Activated CD4-positive, alpha-beta memory T cell treated with anti-CD3 and anti-CD28 coated beads, Interleukin-2, amount 10 ng/mL, durations not matched to agents 7 days and 5 days (primary cell): Measurements from ENCODE around the gene MC1R. TPM values are rescaled to one million over a fixed set of nuclear protein-coding genes. Genes with fewer than 3 reads are reported as not detected.
"Not testable (repeated sequence)": the region's sequence is repeated elsewhere in the genome, so short reads cannot be mapped to it uniquely, and the experiment has no call there.

Source experiments
- CTCF ChIA-PET: fragments of 350-600 bp; sonication (Branson Sonifier 250); formaldehyde crosslinking; loops from one replicate; lab custom pipeline; 2021; ENCODE audit warnings: antibody characterized with exemption, inconsistent platforms; lab: Charles Lee
- POLR2A ChIA-PET: fragments of 350-600 bp; sonication (Branson Sonifier 250); formaldehyde crosslinking; loops from one replicate; lab custom pipeline; 2021; ENCODE audit warnings: antibody characterized with exemption; lab: Charles Lee
- DNase-seq: peaks from one replicate; pipeline ENCODE4 v3.0.0-alpha.2; 2020
- H3K27ac Mint-ChIP-seq: one replicate; pipeline ENCODE4 v1.8.0; 2021; ENCODE audit warnings: mild to moderate bottlenecking, mixed read lengths
- H3K27me3 Mint-ChIP-seq: one replicate; pipeline ENCODE4 v1.8.0; 2021; ENCODE audit warnings: mixed read lengths
- H3K36me3 Mint-ChIP-seq: one replicate; pipeline ENCODE4 v1.8.0; 2021; ENCODE audit warnings: low read depth, mixed read lengths
- H3K4me1 Mint-ChIP-seq: one replicate; pipeline ENCODE4 v1.8.0; 2021; ENCODE audit warnings: mixed read lengths
- H3K4me3 Mint-ChIP-seq: one replicate; pipeline ENCODE4 v1.8.0; 2021; ENCODE audit warnings: mild to moderate bottlenecking, mixed read lengths
- H3K9me3 Mint-ChIP-seq: one replicate; pipeline ENCODE4 v1.8.0; 2021; ENCODE audit warnings: mixed read lengths
- total RNA-seq, 2 experiments: library from RNA; stranded (reverse); gene quantifications; one replicate each; pipeline ENCODE4 v1.2.3, GENCODE V29; 2021

MC1R gene
- 1 to 10 TPM; 3.6 to 4.1 TPM for total RNA-seq

- peaks cover 52% of the 10 kb centered on the region for H3K4me1 Mint-ChIP-seq
- no peaks in the 10 kb centered on the region for H3K9me3 Mint-ChIP-seq
- peaks cover 2% of the 10 kb centered on the region for H3K36me3 Mint-ChIP-seq
- peak within 1 kb of the TSS; percentile 66 for H3K4me3 Mint-ChIP-seq
- peaks cover 29% of the 10 kb centered on the region for H3K27me3 Mint-ChIP-seq
- DNase-seq = no peak
- peak within 1 kb of the TSS; percentile 71 for H3K27ac Mint-ChIP-seq
- ChIA-PET POLR2A (interaction anchor here (1.0 to 3.4 kb wide), 2 partner anchors 8 to 45 kb away, joined by 6 to 21 read pairs; partner anchors contain the start of gene TCF25), CTCF (interaction anchor here (1.0 kb wide), 1 partner anchor 8 kb away, joined by 5 read pairs; no protein-coding TSS in a partner anchor)
Observed at GRCh38 chr16:89918453-89919347, at the start of gene MC1R. Gene MC1R, plus strand, starts transcription at chr16:89918862. Its CDS starts 397 bp downstream, at chr16:89919259.

GRCh38 chr16:89869911-89870310 lies 48.8 kb upstream of the MC1R start:
- ChIA-PET POLR2A (no interaction called here), CTCF (interaction anchor here (0.6 to 5.2 kb wide), 2 partner anchors 10 to 82 kb away, joined by 3 to 38 read pairs; no protein-coding TSS in a partner anchor)
- H3K4me1 Mint-ChIP-seq = peaks cover 18% of the 10 kb centered on the region
- H3K4me3 Mint-ChIP-seq = no peak overlapping the region
- no peak for DNase-seq
- H3K27ac Mint-ChIP-seq = no peak overlapping the region
- H3K27me3 Mint-ChIP-seq = no peaks in the 10 kb centered on the region
- H3K9me3 Mint-ChIP-seq = peaks cover 14% of the 10 kb centered on the region
- H3K36me3 Mint-ChIP-seq = peaks cover 24% of the 10 kb centered on the region

DNA sequence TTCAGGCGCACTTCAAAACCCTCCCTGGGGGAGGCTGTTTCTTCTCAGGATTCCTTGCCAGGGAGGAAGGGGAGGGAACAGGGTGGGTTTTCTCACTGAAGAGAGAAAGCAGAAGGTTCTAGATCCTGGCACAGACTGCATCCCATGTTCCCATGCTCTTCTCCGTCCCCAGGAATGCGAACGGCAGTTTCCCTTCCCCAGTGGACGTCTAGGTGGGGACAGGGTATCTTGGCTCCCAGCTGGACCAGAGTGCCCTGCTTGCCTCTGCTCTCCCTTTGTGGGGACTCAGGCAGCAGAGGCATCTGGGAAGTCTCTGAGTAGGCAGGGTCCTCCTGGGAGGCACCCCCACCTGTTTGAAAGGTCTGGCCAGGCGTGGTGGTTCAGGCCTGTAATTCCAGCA lies 48.2 kb upstream of the MC1R start:
- Mint-ChIP-seq H3K36me3 (peaks cover 26% of the 10 kb centered on the region), H3K9me3 (peaks cover 15% of the 10 kb centered on the region), H3K27me3 (no peaks in the 10 kb centered on the region), H3K4me3 (no peak overlapping the region), H3K27ac (no peak overlapping the region), H3K4me1 (peaks cover 17% of the 10 kb centered on the region)
- ChIA-PET CTCF (interaction anchor here (0.6 to 5.2 kb wide), 2 partner anchors 10 to 83 kb away, joined by 3 to 38 read pairs; no protein-coding TSS in a partner anchor), POLR2A (no interaction called here)
- DNase-seq = no peak

DNA sequence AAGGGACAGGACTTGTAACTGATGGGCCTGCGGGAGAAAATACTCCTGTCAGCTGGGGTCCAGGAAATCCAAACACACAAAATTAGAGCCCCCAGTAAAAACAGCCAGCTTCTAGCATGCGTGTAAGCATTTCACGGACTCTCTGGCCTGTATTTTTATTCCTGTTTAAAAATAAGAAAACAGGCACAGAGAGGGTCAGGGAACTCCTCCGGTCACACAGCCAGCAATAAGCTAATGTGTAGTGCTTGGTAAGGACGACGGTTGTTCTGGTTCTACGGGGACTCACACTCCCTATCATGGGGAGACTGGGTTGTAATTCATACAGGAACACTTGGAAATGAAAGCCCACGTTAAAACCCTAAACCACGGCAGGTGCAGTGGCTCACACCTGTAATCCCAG lies 46.8 kb upstream of the MC1R start:
- CTCF ChIA-PET = interaction anchor here (2.4 to 5.2 kb wide), 2 partner anchors 8 to 12 kb away, joined by 19 to 38 read pairs; no protein-coding TSS in a partner anchor
- no peak overlapping the region for H3K27ac Mint-ChIP-seq
- H3K9me3 Mint-ChIP-seq = peaks cover 15% of the 10 kb centered on the region

GRCh38 chr16:89873109-89873971 lies 45.3 kb upstream of the MC1R start, which contains the start of gene TCF25:
Gene TCF25, plus strand, starts transcription at chr16:89873592. Its CDS starts 76 bp downstream, at chr16:89873668.
- Mint-ChIP-seq H3K4me3 (peak within 1 kb of the TSS; percentile 85), H3K4me1 (peaks cover 17% of the 10 kb centered on the region), H3K27me3 (no peaks in the 10 kb centered on the region), H3K9me3 (peaks cover 8% of the 10 kb centered on the region), H3K27ac (peak within 1 kb of the TSS; percentile 98), H3K36me3 (peaks cover 35% of the 10 kb centered on the region)
- CTCF ChIA-PET = interaction anchor here (0.6 to 5.2 kb wide), 11 partner anchors 9 to 657 kb away, joined by 3 to 38 read pairs (median 4); partner anchors contain the start of genes SPATA2L and TUBB3
- DNase-seq = peak; percentile 86
- POLR2A ChIA-PET = interaction anchor here (0.6 to 3.1 kb wide), 40 partner anchors 9 to 1061 kb away, joined by 3 to 117 read pairs (median 4); partner anchors contain the start of genes CDK10, FANCA, MC1R and SPATA2L

More for the DNA sequence above, 46.8 kb upstream of the MC1R start:
- POLR2A ChIA-PET = interaction anchor here (1.2 to 3.1 kb wide), 9 partner anchors 10 to 152 kb away, joined by 3 to 117 read pairs (median 14); partner anchors contain the start of genes FANCA and MC1R
- no peak overlapping the region for H3K4me3 Mint-ChIP-seq
- no peak for DNase-seq
- H3K4me1 Mint-ChIP-seq = peaks cover 17% of the 10 kb centered on the region
- peaks cover 32% of the 10 kb centered on the region for H3K36me3 Mint-ChIP-seq
- no peaks in the 10 kb centered on the region for H3K27me3 Mint-ChIP-seq

GRCh38 chr16:89873972-89874689 lies 44.5 kb upstream of the MC1R start:
- Mint-ChIP-seq H3K27me3 (no peaks in the 10 kb centered on the region), H3K4me1 (peaks cover 17% of the 10 kb centered on the region), H3K36me3 (peaks cover 40% of the 10 kb centered on the region), H3K4me3 (peak overlapping the region; percentile 85), H3K27ac (peak overlapping the region; percentile 98), H3K9me3 (peaks cover 8% of the 10 kb centered on the region)
- ChIA-PET POLR2A (interaction anchor here (0.6 to 3.1 kb wide), 31 partner anchors 8 to 1187 kb away, joined by 3 to 117 read pairs (median 6); partner anchors contain the start of genes CDK10, FANCA, MC1R and SPATA2L), CTCF (interaction anchor here (0.6 to 5.2 kb wide), 10 partner anchors 10 to 658 kb away, joined by 3 to 38 read pairs (median 4); partner anchors contain the start of gene SPATA2L)
- DNase-seq = peak; percentile 94

DNA sequence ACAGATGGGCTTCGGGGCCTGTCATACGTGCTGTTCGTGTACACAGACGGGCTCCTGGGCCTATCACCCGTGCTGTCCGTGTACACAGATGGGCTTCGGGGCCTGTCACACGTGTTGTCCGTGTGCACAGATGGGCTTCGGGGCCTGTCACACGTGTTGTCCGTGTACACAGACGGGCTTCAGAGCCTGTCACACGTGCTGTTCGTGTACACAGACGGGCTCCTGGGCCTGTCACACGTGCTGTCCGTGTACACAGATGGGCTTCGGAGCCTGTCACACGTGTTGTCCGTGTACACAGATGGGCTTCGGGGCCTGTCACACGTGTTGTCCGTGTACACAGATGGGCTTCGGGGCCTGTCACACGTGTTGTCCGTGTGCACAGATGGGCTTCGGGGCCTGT lies 39.5 kb upstream of the MC1R start:
- peaks cover 60% of the 10 kb centered on the region for H3K36me3 Mint-ChIP-seq
- CTCF ChIA-PET, H3K9me3 Mint-ChIP-seq, H3K27ac Mint-ChIP-seq, H3K27me3 Mint-ChIP-seq, POLR2A ChIA-PET, DNase-seq, H3K4me3 Mint-ChIP-seq: not testable (repeated sequence)
- H3K4me1 Mint-ChIP-seq = peaks cover 11% of the 10 kb centered on the region

- H3K27me3 Mint-ChIP-seq = no peaks in the 10 kb centered on the region
- peaks cover 55% of the 10 kb centered on the region for H3K36me3 Mint-ChIP-seq
- no peak overlapping the region for H3K27ac Mint-ChIP-seq
- DNase-seq = no peak
- H3K9me3 Mint-ChIP-seq = no peaks in the 10 kb centered on the region
- no peak overlapping the region for H3K4me3 Mint-ChIP-seq
- H3K4me1 Mint-ChIP-seq = no peaks in the 10 kb centered on the region
- CTCF ChIA-PET = interaction anchor here (1.2 to 2.0 kb wide), 2 partner anchors 20 to 180 kb away, joined by 3 to 4 read pairs; no protein-coding TSS in a partner anchor
- POLR2A ChIA-PET = interaction anchor here (1.2 kb wide), 1 partner anchor 296 kb away, joined by 3 read pairs; no protein-coding TSS in a partner anchor
Observed at GRCh38 chr16:89880477-89881367, 37.9 kb upstream of the MC1R start.

DNA sequence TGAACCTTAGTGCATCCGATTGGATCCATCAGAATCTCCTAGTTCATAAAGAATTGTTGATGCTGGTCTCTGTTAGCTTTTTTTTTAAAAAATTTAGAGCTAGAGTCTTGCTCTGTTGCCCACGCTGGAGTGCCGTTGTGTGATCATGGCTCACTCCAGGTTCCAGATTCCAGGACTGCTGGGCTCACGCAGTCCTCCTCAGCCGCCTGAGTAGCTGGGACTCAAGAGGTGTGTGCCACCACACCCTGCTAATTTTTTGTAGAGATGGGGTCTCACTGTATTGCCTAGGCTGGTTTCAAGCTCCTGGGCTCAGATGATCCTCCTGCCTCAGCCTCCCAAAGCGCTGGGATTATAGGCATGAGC lies 37.3 kb upstream of the MC1R start:
- H3K4me1 Mint-ChIP-seq = no peaks in the 10 kb centered on the region
- no peak overlapping the region for H3K4me3 Mint-ChIP-seq
- DNase-seq = no peak
- peaks cover 51% of the 10 kb centered on the region for H3K36me3 Mint-ChIP-seq
- ChIA-PET CTCF (interaction anchor here (1.2 to 2.0 kb wide), 2 partner anchors 20 to 181 kb away, joined by 3 to 4 read pairs; no protein-coding TSS in a partner anchor), POLR2A (interaction anchor here (1.2 to 1.3 kb wide), 2 partner anchors 9 to 297 kb away, joined by 3 read pairs; no protein-coding TSS in a partner anchor)
- H3K9me3 Mint-ChIP-seq = no peaks in the 10 kb centered on the region
- no peak overlapping the region for H3K27ac Mint-ChIP-seq
- H3K27me3 Mint-ChIP-seq = no peaks in the 10 kb centered on the region

- POLR2A ChIA-PET = interaction anchor here (1.3 kb wide), 1 partner anchor 10 kb away, joined by 4 read pairs; the partner anchor contains the start of gene TCF25
- H3K4me3 Mint-ChIP-seq = no peak overlapping the region
- H3K9me3 Mint-ChIP-seq = no peaks in the 10 kb centered on the region
- H3K27ac Mint-ChIP-seq = no peak overlapping the region
- DNase-seq = no peak
- no peaks in the 10 kb centered on the region for H3K27me3 Mint-ChIP-seq
- H3K36me3 Mint-ChIP-seq = peaks cover 51% of the 10 kb centered on the region
- H3K4me1 Mint-ChIP-seq = no peaks in the 10 kb centered on the region
- CTCF ChIA-PET = interaction anchor here (1.2 kb wide), 1 partner anchor 27 kb away, joined by 5 read pairs; no protein-coding TSS in a partner anchor
Observed at GRCh38 chr16:89883346-89884040, 35.2 kb upstream of the MC1R start.
